KMS-11 (cell line): ENCODE data around the gene RNF145.

Source experiments
- H2AFZ ChIP-seq: fragments of 200-600 bp; sonication (generic); 2 replicates; pipeline ENCODE4 v1.6.1; 2016; ENCODE audit warnings: antibody characterized with exemption, mixed run types, low read depth
- H3K27ac ChIP-seq: fragments of 200-600 bp; sonication (generic); 2 replicates; pipeline ENCODE4 v1.6.1; 2016; ENCODE audit warnings: mild to moderate bottlenecking, mixed run types
- H3K27me3 ChIP-seq: fragments of 200-600 bp; sonication (generic); 2 replicates; pipeline ENCODE4 v1.6.1; 2017; ENCODE audit warnings: mild to moderate bottlenecking, low read depth, mixed run types, moderate library complexity; ENCODE audit not compliant: insufficient read depth
- H3K36me3 ChIP-seq: fragments of 200-600 bp; sonication (generic); 2 replicates; pipeline ENCODE4 v1.6.1; 2017; ENCODE audit warnings: mild to moderate bottlenecking, mixed run types; ENCODE audit not compliant: insufficient read depth
- H3K4me1 ChIP-seq: fragments of 200-600 bp; sonication (generic); 2 replicates; pipeline ENCODE4 v1.6.1; 2016; ENCODE audit warnings: mild to moderate bottlenecking, low read depth, mixed run types; ENCODE audit not compliant: poor library complexity, severe bottlenecking
- H3K4me2 ChIP-seq: fragments of 200-600 bp; sonication (generic); 2 replicates; pipeline ENCODE4 v1.7.0; 2016; ENCODE audit warnings: mild to moderate bottlenecking, mixed run types
- H3K4me3 ChIP-seq: fragments of 200-600 bp; sonication (generic); IDR thresholded peaks from 2 replicates; pipeline ENCODE4 v1.6.1; 2017; ENCODE audit warnings: low read depth, low read length, mixed read lengths; ENCODE audit not compliant: insufficient read depth
- H3K79me2 ChIP-seq: fragments of 200-600 bp; sonication (generic); 2 replicates; pipeline ENCODE4 v1.6.1; 2016; ENCODE audit warnings: low read depth, mixed run types; ENCODE audit not compliant: insufficient read depth
- H3K9ac ChIP-seq: fragments of 200-600 bp; sonication (generic); 2 replicates; pipeline ENCODE4 v1.6.1; 2016; ENCODE audit warnings: mild to moderate bottlenecking, mixed run types
- H4K20me1 ChIP-seq: fragments of 200-600 bp; sonication (generic); 2 replicates; pipeline ENCODE4 v1.6.1; 2016; ENCODE audit warnings: mild to moderate bottlenecking, mixed run types; ENCODE audit not compliant: insufficient read depth
- TF ChIP-seq, protein P1 (sequence below): fragments of 200-600 bp; sonication (generic); conservative IDR thresholded peaks from 2 replicates; pipeline ENCODE4 v1.6.1; 2017; ENCODE audit warnings: low read depth, mild to moderate bottlenecking, antibody characterized with exemption, low read length, moderate library complexity, mixed read lengths

RNF145 gene

DNA sequence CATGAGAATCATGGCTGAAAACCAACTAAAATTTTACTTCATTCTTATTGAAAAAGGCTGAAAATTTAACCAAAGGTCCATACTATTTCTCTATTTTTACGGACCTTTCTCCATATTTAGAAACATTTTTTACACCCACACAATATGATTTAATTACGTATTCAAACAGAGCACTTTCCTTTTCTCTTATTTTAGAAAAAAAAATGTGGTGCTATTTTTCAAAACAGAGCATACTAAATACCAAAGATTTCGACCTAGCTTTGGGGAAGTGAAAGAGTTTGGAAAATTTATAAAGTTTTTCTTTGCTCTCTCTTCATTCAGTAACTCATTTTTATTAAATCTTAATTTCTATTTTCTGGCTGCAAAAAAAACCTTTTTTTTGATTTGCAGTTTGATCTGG is 38.1 kb downstream of the RNF145 start:
- H3K4me3 ChIP-seq, result no peak overlapping the region
- no peak overlapping the region for H3K4me2 ChIP-seq

DNA sequence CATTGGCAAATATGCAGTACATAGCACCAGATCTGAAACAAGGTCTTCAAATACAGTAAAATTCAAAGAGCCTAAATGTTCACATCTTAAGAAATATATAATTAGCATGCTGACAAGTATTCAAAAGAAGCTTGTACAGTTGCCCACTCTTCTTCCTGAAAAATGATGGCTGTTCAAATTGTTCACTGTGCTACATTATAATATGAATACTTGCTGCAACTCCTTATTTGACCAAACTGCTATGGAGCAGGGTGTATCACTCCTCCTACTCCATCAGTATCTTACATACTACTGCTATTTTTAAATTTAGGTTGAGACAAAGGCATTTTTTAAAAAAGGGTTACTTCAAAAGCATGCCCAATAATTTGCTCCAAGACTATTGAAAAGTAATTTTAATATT is 39.3 kb downstream of the RNF145 start:
- H3K4me1 ChIP-seq, result no peaks in the 10 kb centered on the region
- no peaks in the 10 kb centered on the region for H3K79me2 ChIP-seq
- no peak overlapping the region for H3K9ac ChIP-seq
- no peaks in the 10 kb centered on the region for H3K27me3 ChIP-seq
- H3K27ac ChIP-seq, result no peak overlapping the region
- no peaks in the 10 kb centered on the region for H3K36me3 ChIP-seq
- TF ChIP-seq, protein P1, sequence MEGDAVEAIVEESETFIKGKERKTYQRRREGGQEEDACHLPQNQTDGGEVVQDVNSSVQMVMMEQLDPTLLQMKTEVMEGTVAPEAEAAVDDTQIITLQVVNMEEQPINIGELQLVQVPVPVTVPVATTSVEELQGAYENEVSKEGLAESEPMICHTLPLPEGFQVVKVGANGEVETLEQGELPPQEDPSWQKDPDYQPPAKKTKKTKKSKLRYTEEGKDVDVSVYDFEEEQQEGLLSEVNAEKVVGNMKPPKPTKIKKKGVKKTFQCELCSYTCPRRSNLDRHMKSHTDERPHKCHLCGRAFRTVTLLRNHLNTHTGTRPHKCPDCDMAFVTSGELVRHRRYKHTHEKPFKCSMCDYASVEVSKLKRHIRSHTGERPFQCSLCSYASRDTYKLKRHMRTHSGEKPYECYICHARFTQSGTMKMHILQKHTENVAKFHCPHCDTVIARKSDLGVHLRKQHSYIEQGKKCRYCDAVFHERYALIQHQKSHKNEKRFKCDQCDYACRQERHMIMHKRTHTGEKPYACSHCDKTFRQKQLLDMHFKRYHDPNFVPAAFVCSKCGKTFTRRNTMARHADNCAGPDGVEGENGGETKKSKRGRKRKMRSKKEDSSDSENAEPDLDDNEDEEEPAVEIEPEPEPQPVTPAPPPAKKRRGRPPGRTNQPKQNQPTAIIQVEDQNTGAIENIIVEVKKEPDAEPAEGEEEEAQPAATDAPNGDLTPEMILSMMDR, result no peak
- no peak overlapping the region for H3K4me2 ChIP-seq
- H3K4me3 ChIP-seq, result no peak overlapping the region
- H2AFZ ChIP-seq, result no peak overlapping the region
- no peaks in the 10 kb centered on the region for H4K20me1 ChIP-seq

More for the DNA sequence above, 38.1 kb downstream of the RNF145 start:
- H3K4me1 ChIP-seq, result no peaks in the 10 kb centered on the region
- no peaks in the 10 kb centered on the region for H3K36me3 ChIP-seq
- TF ChIP-seq, protein P1, result no peak
- no peaks in the 10 kb centered on the region for H4K20me1 ChIP-seq
- no peak overlapping the region for H3K9ac ChIP-seq
- no peaks in the 10 kb centered on the region for H3K27me3 ChIP-seq
- no peaks in the 10 kb centered on the region for H3K79me2 ChIP-seq
- H2AFZ ChIP-seq, result no peak overlapping the region
- H3K27ac ChIP-seq, result no peak overlapping the region

DNA sequence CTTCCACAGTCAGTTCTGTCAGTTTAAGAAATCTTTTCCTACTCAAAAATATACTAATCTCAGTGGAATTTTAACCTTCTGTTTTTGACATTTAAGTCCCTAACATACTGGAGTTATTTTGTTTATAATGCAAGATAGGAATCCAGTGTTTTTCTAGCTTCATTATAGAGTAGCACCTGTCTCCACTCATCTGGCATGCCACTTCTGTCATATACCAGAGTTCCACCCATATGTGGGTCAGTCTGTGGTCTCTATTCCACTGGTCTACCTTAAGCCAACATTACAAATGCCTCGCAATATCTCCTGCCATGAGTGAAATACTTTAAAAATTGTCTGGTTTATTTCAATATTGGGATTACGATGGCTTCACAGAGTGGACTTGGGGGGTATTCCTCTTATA is 42.9 kb downstream of the RNF145 start:
- Histone ChIP-seq H4K20me1 (no peaks in the 10 kb centered on the region), H3K4me1 (no peaks in the 10 kb centered on the region), H3K27ac (no peak overlapping the region), H3K27me3 (no peaks in the 10 kb centered on the region), H3K4me2 (no peak overlapping the region), H3K36me3 (no peaks in the 10 kb centered on the region), H3K79me2 (no peaks in the 10 kb centered on the region), H2AFZ (no peak overlapping the region), H3K9ac (no peak overlapping the region), H3K4me3 (no peak overlapping the region)
- TF ChIP-seq, protein P1, result no peak

DNA sequence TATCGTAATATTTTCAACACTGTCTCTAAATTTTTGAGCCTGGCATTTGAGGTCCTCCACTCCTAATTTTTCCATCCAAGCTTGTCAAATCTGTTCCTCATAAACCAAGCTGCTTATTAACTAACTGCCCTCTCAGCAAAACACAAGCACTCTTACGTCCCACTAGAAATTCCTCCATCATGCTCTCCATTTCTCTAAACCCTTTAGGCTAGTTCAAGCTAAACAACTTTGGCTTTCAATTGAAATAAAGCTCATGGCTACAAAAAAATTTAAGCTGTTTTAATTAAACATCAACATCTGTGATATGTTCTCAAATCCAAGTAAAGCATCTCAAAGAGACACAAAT is 45.7 kb downstream of the RNF145 start:
- Histone ChIP-seq H4K20me1 (no peaks in the 10 kb centered on the region), H3K79me2 (no peaks in the 10 kb centered on the region), H3K9ac (no peak overlapping the region), H3K4me3 (no peak overlapping the region), H2AFZ (no peak overlapping the region), H3K4me2 (no peak overlapping the region), H3K27me3 (no peaks in the 10 kb centered on the region), H3K36me3 (no peaks in the 10 kb centered on the region), H3K4me1 (no peaks in the 10 kb centered on the region), H3K27ac (no peak overlapping the region)
- TF ChIP-seq, protein P1, result no peak
